BLaER1 treated with 17β-estradiol and CSF1 and Interleukin-3, amounts not matched to agents 10 nM and 100 nM (cell line): ENCODE measurements around the gene ABHD5.

Source experiments
- H3K27ac ChIP-seq, 11 experiments: shearing (Covaris generic); formaldehyde crosslinking; 2 replicates each; pipeline ENCODE4 v1.8.1; 2022
- H3K27me3 ChIP-seq, 11 experiments: shearing (Covaris generic); formaldehyde crosslinking; 2 replicates each; pipeline ENCODE4 v1.8.1; 2022
- H3K36me3 ChIP-seq, 11 experiments: shearing (Covaris generic); formaldehyde crosslinking; 2 replicates each; pipeline ENCODE4 v1.8.1; 2022
- H3K4me1 ChIP-seq, 10 experiments: shearing (Covaris generic); formaldehyde crosslinking; 2 replicates each; pipeline ENCODE4 v1.8.1; 2022
- H3K4me2 ChIP-seq, 11 experiments: shearing (Covaris generic); formaldehyde crosslinking; 2 replicates each; pipeline ENCODE4 v1.8.1; 2022
- H3K4me3 ChIP-seq, 10 experiments: shearing (Covaris generic); formaldehyde crosslinking; 2 replicates each; pipeline ENCODE4 v1.8.1; 2022
- H3K9ac ChIP-seq, 11 experiments: shearing (Covaris generic); formaldehyde crosslinking; 2 replicates each; pipeline ENCODE4 v1.8.1; 2022
- H3K9me3 ChIP-seq, 11 experiments: shearing (Covaris generic); formaldehyde crosslinking; replicated peaks in 1 of 11; 2 replicates each; pipeline ENCODE4 v1.8.1; 2022
- H4K20me1 ChIP-seq, 11 experiments: shearing (Covaris generic); formaldehyde crosslinking; 2 replicates each; pipeline ENCODE4 v1.8.1; 2022
- Cebpa-rat ChIP-seq, 11 experiments: shearing (Covaris generic); IDR thresholded peaks; 2 replicates each; pipeline ENCODE4 v1.8.1; 2022

Gene ABHD5

GRCh38 chr3:43768381-43768973, 77.7 kb downstream of the ABHD5 start:
- Histone ChIP-seq H3K4me2 (peak overlapping the region in 3 of 11 experiments; percentile 41 to 66 (median 57); a peak in 4 of 22 replicates), H3K4me3 (no peak overlapping the region)

GRCh38 chr3:43769097-43769884, 78.6 kb downstream of the ABHD5 start:
- Histone ChIP-seq H3K4me3 (no peak overlapping the region), H3K9ac (no peak overlapping the region), H3K4me1 (peaks cover 21 to 49% (median 38%) of the 10 kb centered on the region in 10 experiments), H3K9me3 (no peaks in the 10 kb centered on the region), H4K20me1 (no peaks in the 10 kb centered on the region), H3K36me3 (no peaks in the 10 kb centered on the region), H3K4me2 (peak overlapping the region in 8 of 11 experiments; percentile 22 to 66 (median 46); a peak in 15 of 22 replicates), H3K27ac (no peak overlapping the region), H3K27me3 (no peaks in the 10 kb centered on the region)
- no peak for TF ChIP-seq Cebpa-rat (IDR thresholded peaks at IDR 0.05)

More at GRCh38 chr3:43768381-43768973, 77.7 kb downstream of the ABHD5 start:
- Histone ChIP-seq H3K4me1 (peaks cover 21 to 42% (median 34%) of the 10 kb centered on the region in 10 experiments), H3K9ac (no peak overlapping the region), H3K27ac (no peak overlapping the region), H3K9me3 (no peaks in the 10 kb centered on the region), H4K20me1 (no peaks in the 10 kb centered on the region), H3K36me3 (no peaks in the 10 kb centered on the region), H3K27me3 (no peaks in the 10 kb centered on the region)
- TF ChIP-seq Cebpa-rat (IDR thresholded peaks at IDR 0.05), result no peak

GRCh38 chr3:43769885-43770425, 79.2 kb downstream of the ABHD5 start:
- H3K4me3 ChIP-seq, result no peak overlapping the region
- H3K4me2 ChIP-seq, result peak overlapping the region; percentile 4 to 66 (median 41); a peak in 19 of 22 replicates
- peaks cover 21 to 49% (median 38%) of the 10 kb centered on the region in 10 experiments for H3K4me1 ChIP-seq
- no peaks in the 10 kb centered on the region for H3K27me3 ChIP-seq
- H3K9ac ChIP-seq, result no peak overlapping the region
- H3K36me3 ChIP-seq, result no peaks in the 10 kb centered on the region
- H3K27ac ChIP-seq, result no peak overlapping the region; a peak in 1 of 22 replicates
- TF ChIP-seq Cebpa-rat (IDR thresholded peaks at IDR 0.05), result no peak
- no peaks in the 10 kb centered on the region for H3K9me3 ChIP-seq
- H4K20me1 ChIP-seq, result no peaks in the 10 kb centered on the region

GRCh38 chr3:43770426-43771103, 79.8 kb downstream of the ABHD5 start:
- Histone ChIP-seq H3K9ac (no peak overlapping the region), H3K4me3 (no peak overlapping the region), H4K20me1 (no peaks in the 10 kb centered on the region), H3K27ac (no peak overlapping the region; a peak in 2 of 22 replicates), H3K27me3 (no peaks in the 10 kb centered on the region), H3K4me1 (peaks cover 21 to 49% (median 38%) of the 10 kb centered on the region in 10 experiments), H3K4me2 (peak overlapping the region; percentile 4 to 57 (median 34)), H3K36me3 (no peaks in the 10 kb centered on the region), H3K9me3 (no peaks in the 10 kb centered on the region)
- no peak for TF ChIP-seq Cebpa-rat (IDR thresholded peaks at IDR 0.05)

GRCh38 chr3:43771610-43772009, 80.9 kb downstream of the ABHD5 start:
- H3K27me3 ChIP-seq, result no peaks in the 10 kb centered on the region
- H3K4me2 ChIP-seq, result peak overlapping the region in 4 of 11 experiments; percentile 31 to 50 (median 36); a peak in 4 of 22 replicates
- H3K27ac ChIP-seq, result no peak overlapping the region
- TF ChIP-seq Cebpa-rat (IDR thresholded peaks at IDR 0.05), result no peak
- no peaks in the 10 kb centered on the region for H3K36me3 ChIP-seq
- peaks cover 21 to 49% (median 38%) of the 10 kb centered on the region in 10 experiments for H3K4me1 ChIP-seq
- no peak overlapping the region for H3K4me3 ChIP-seq
- no peaks in the 10 kb centered on the region for H4K20me1 ChIP-seq
- no peaks in the 10 kb centered on the region for H3K9me3 ChIP-seq
- H3K9ac ChIP-seq, result no peak overlapping the region

GRCh38 chr3:43773273-43774094, 82.7 kb downstream of the ABHD5 start:
- no peak overlapping the region for H3K4me3 ChIP-seq
- peak overlapping the region in 3 of 11 experiments; percentile 30 to 33 (median 31); a peak in 4 of 22 replicates for H3K27ac ChIP-seq
- H3K4me1 ChIP-seq, result peaks cover 21 to 47% (median 38%) of the 10 kb centered on the region in 10 experiments
- peak overlapping the region in 6 of 11 experiments; percentile 9 to 44 (median 30); a peak in 10 of 22 replicates for H3K4me2 ChIP-seq
- peaks cover 0 to 9% (median 3%) of the 10 kb centered on the region in 11 experiments; a peak in 7 of 22 replicates for H3K9me3 ChIP-seq
- no peaks in the 10 kb centered on the region for H4K20me1 ChIP-seq
- TF ChIP-seq Cebpa-rat (IDR thresholded peaks at IDR 0.05), result no peak
- H3K36me3 ChIP-seq, result no peaks in the 10 kb centered on the region
- no peak overlapping the region for H3K9ac ChIP-seq
- H3K27me3 ChIP-seq, result no peaks in the 10 kb centered on the region

GRCh38 chr3:43774799-43775198, 84.1 kb downstream of the ABHD5 start:
- no peaks in the 10 kb centered on the region for H4K20me1 ChIP-seq
- H3K4me3 ChIP-seq, result no peak overlapping the region
- no peak for TF ChIP-seq Cebpa-rat (IDR thresholded peaks at IDR 0.05)
- H3K9ac ChIP-seq, result no peak overlapping the region
- no peak overlapping the region for H3K4me2 ChIP-seq
- H3K9me3 ChIP-seq, result peaks cover 0 to 20% (median 14%) of the 10 kb centered on the region in 11 experiments; a peak in 17 of 22 replicates
- no peaks in the 10 kb centered on the region for H3K27me3 ChIP-seq
- H3K27ac ChIP-seq, result no peak overlapping the region
- H3K4me1 ChIP-seq, result peaks cover 20 to 35% (median 29%) of the 10 kb centered on the region in 10 experiments
- H3K36me3 ChIP-seq, result no peaks in the 10 kb centered on the region

GRCh38 chr3:43776101-43776500, 85.4 kb downstream of the ABHD5 start:
- no peaks in the 10 kb centered on the region for H4K20me1 ChIP-seq
- no peak overlapping the region for H3K4me2 ChIP-seq
- H3K27me3 ChIP-seq, result no peaks in the 10 kb centered on the region
- no peak overlapping the region for H3K4me3 ChIP-seq
- H3K9me3 ChIP-seq, result peaks cover 0 to 25% (median 17%) of the 10 kb centered on the region in 11 experiments; a peak in 17 of 22 replicates
- H3K36me3 ChIP-seq, result no peaks in the 10 kb centered on the region
- TF ChIP-seq Cebpa-rat (IDR thresholded peaks at IDR 0.05), result no peak
- no peak overlapping the region for H3K9ac ChIP-seq
- H3K27ac ChIP-seq, result no peak overlapping the region
- H3K4me1 ChIP-seq, result peaks cover 7 to 25% (median 17%) of the 10 kb centered on the region in 10 experiments; a peak in 18 of 20 replicates
